ENCODE measurements around the gene MIA2.
"Not testable (repeated sequence)": the region's sequence is repeated elsewhere in the genome, so short reads cannot be mapped to it uniquely, and the experiment has no call there.

MIA2 gene

DNA sequence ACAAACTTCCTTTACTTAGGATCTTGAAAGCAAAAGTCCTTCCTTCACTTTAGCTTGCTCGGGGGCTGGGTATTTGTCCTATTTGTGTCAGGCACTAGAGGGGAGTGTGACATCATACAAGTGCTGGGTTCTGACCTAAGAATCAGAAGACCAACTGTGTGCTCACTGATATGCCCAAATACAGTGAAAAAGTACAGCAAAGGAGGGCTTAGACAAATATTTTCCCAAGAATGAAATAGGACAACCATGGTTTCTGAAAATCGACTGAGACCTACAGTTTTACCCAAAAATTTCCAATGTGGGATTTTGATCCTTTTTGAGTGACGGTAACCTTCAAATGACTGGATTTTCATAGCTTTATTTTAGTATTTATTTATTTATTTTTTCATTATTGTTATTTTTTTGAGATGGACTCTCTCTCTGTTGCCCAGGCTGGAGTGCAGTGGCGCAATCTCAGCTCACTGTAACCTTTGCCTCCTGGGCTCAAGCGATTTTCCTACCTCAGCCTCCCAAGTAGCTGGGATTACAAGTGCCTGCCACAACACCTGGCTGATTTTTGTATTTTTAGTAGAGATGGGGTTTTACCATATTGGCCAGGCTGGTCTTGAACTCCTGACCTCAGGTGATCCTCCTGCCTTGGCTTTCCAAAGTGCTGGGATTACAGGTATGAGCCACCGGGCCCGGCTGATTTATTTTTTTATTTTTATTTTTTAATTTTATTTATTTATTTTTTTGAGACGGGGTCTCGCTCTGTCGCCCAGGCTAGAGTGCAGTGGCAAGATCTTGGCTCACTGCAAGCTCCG, 1.8 kb upstream of the MIA2 start:
- DNase-seq (ENCODE audit: low spot score) = not testable (repeated sequence)

DNA sequence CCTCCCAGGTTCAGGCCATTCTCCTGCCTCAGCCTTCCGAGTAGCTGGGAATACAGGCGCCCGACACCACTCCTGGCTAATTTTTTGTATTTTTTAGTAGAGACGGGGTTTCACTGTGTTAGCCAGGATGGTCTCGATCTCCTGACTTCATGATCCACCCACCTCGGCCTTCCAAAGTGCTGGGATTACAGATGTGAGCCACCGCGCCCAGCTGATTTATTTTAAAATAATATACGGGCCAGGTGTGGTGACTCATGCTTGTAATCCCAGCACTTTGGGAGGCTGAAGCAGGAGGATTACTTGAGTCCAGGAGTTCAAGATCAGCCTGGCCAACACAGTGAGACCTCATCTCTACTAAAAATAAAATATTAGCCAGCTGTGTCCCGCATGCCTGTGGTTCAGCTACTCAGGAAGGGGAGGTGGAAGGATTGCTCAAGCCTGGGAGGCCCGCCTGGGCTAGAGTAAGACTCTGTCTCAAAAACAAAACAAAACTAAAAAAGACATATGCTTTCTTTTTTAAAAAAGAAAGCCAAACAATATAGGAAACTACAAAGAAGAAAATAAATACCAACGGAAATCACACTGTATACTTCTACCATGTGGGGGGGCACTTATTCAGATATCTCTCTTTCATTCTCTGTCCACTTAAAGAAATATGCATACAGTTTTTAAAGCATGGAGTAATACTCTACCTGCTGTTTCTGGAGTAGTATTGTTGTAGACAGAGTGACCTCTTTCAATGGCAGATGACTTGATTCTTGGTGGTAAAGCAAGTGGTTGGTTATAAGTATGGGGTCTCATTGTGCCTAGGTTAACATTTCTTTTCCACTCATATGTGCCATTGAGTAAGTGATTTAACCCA, 930 bp upstream of the MIA2 start:
- no peak for DNase-seq (ENCODE audit: low spot score)

DNA sequence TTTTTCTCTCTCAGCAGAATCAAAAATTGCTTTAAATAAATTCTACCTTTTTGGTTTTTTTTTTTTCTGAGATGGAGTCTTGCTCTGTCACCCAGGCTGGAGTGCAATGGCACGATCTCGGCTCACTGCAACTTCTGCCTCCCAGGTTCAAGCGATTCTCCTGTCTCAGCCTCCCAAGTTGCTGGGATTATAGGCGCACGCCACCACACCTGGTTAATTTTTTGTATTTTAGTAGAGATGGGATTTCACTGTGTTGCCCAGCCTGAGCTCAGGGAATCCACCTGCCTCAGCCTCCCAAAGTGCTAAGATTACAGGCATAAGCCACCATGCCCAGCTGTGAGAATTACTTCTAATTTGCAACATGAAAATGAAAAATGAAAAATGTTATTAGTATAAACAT, 1.3 kb downstream of the MIA2 start:
- DNase-seq (ENCODE audit: low spot score) = not testable (repeated sequence)

DNA sequence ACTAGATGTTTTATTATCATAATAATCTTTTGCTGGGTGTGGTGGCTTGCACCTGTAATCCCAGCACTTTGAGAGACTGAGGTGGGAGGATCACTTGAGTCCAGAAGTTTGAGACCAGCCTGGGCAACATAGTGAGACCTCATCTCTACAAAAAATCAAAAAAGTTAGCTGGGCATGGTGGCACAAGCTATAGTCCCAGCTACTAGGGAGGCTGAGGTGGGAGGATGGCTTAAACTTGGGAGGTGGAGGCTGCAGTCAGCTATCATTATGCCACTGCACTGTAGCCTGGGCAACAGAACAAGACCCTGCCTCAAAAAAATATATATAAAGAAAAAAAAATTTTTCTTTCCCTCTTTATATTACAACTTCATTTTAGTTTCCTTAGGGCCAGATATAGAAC, 1.8 kb downstream of the MIA2 start:
- DNase-seq (ENCODE audit: low spot score) = not testable (repeated sequence)

DNA sequence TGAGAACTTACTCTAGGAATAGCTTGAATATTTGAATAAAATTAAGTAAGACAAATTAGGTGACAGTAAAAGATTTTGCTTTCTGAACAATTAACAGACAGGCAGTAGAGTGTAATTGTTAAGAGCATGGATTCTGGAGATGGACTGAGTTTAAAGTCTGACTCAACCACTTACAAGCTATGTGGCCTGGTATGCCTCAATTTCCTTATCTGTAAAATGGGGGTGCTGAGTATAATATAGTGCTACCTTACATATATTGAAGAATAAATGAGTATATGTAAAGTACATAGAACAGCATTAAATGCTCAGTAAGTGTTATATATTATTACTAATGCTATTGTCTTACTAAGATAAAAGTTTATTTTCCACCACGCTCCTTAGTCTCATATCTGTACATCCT, 7.1 kb downstream of the MIA2 start:
- no peak for DNase-seq (ENCODE audit: low spot score)

DNA sequence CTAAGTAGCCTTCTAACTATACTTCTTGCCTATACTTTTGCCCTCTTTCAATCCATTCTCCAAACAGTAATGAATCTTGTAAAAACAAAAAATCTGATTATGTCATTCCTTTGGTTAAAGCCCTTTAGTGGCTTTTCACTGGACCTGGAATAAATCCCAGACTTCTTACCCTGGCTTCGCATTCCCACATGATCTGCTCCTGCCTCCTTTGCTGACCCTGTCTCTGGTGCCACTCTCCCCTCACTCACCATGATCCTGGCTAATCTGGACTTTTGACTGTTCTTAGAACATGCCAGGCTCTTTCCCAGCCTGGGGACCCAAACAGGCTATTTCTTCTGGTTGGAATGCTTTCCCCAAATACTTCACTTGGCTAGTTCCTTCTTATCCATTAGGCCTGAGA, 7.9 kb downstream of the MIA2 start:
- no peak for DNase-seq (ENCODE audit: low spot score)

DNA sequence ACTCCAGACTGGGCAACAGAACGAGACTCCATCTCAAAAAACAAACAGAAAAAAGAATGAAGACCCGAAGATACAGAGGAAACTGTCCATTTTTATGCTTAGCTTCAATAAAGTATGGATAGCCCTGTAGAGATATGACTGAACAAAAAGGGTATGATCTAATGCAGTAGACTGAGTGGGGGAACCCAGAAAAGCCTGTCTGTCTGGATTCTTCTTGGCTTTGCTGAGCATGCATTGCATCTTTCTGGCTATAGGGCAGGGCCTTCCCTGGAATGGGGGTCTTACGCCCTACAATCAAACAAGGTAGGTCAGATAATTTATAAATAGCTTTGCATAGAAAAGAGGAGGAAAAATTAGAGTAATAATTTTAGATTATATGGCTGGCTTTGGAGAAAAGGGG, 10.1 kb downstream of the MIA2 start:
- no peak for DNase-seq (ENCODE audit: low spot score)

DNA sequence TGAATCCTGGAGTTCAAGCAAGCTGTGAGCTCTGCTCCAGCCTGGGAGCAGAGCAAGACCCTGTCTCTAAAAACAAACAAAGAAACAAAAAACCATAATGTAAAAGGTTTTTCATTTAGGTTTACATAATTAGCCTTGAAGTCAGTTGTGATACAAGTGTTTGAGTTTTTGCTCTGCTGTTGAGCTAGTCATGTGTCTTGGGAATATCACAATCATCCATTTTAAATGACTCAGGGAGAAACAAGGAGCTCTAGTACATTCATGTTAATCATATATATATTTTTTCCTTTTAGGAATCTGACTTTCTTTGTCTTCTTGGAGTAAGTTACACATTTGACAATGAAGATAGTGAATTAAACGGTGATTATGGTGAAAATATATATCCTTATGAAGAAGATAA, 12.9 kb downstream of the MIA2 start:
- no peak for DNase-seq (ENCODE audit: low spot score)

DNA sequence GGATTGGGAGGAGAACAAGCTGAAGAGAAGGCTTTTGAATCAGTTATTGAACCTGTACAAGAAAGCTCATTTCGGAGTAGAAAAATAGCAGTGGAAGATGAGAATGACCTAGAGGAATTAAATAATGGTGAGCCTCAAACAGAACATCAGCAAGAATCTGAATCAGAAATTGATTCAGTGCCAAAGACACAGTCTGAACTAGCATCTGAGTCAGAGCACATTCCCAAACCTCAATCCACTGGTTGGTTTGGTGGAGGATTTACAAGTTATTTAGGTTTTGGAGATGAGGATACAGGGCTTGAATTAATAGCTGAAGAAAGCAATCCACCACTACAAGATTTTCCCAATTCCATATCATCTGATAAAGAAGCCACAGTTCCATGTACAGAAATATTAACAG, 13.5 kb downstream of the MIA2 start:
- no peak for DNase-seq (ENCODE audit: low spot score)

DNA sequence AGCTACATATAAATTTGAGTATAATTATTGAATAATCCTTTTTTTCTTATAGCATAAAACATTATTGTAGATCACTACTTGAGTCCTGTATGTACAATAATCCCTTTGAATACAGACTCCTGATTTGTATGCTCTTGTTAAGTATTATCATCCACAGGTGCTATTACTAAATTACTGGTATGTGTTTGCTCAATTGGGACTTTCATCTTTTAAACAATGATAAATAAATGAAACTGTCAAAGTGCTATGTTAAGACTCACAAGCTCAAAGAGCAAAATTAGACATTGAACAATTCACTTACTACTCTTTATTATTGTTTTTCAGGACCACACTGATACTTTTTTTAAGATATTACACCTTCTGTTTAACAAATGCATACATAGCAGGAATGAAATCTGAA, 17.8 kb downstream of the MIA2 start:
- DNase-seq (ENCODE audit: low spot score) = no peak

DNA sequence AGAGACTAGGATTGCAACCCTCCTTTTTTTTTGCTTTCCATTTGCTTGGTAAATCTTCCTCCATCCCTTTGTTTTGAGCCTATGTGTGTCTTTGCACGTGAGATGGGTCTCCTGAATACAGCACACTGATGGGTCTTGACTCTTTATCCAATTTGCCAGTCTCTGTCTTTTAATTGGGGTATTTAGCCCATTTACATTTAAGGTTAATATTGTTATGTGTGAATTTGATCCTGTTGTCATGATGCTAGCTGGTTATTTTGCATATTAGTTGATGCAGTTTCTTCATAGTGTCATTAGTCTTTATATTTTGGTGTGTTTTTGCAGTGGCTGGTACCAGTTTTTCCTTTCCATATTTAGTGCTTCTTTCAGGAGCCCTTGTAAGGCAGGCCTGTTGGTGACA, 23.7 kb downstream of the MIA2 start:
- not testable (repeated sequence) for DNase-seq (ENCODE audit: low spot score)

DNA sequence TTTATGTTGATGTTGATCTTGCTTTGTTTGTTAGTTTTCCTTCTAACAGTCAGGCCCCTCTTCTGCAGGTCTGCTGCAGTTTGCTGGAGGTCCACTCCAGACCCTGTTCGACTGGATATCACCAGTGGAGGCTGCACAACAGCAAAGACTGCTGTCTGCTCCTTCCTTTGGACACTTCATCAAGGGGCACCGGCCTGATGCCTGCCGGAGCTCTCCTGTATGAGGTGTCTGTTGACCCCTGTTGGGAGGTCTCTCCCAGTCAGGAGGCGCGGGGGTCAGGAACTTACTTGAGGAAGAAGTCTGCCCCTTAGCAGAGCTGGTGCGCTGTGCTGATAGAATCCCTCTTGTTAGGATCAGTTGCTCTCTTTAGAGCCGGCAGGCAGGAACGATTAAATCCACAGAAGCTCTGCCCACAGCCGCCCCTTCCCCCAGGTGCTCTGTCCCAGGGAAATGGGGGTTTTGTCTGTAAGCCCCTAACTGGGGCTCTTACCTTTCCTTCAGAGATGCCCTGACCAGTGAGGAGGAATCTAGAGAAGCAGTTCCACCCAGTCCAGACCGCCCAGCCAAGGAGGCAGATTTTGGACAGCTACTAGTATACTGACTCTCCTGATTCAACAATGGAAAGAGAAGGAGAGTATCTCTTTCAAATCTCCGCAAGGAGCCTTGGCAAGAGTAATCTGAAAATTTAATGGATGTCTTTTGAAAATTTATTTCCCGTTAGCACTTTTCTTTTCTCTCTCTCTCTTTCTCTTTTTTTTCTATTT, 25.2 kb downstream of the MIA2 start:
- DNase-seq (ENCODE audit: low spot score) = no peak

DNA sequence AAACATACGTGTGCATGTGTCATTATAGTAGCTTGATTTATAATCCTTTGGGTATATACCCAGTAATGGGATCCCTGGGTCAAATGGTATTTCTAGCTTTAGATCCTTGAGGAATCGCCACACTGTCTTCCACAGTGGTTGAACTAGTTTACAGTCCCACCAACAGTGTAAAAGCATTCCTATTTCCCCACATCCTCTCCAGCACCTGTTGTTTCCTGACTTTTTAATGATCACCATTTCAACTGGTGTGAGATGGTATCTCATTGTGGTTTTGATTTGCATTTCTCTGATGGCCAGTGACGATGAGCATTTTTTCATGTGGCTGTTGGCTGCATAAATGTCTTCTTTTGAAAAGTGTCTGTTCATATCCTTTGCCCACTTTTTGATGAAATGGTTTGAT, 26.4 kb downstream of the MIA2 start:
- not testable (repeated sequence) for DNase-seq (ENCODE audit: low spot score)

DNA sequence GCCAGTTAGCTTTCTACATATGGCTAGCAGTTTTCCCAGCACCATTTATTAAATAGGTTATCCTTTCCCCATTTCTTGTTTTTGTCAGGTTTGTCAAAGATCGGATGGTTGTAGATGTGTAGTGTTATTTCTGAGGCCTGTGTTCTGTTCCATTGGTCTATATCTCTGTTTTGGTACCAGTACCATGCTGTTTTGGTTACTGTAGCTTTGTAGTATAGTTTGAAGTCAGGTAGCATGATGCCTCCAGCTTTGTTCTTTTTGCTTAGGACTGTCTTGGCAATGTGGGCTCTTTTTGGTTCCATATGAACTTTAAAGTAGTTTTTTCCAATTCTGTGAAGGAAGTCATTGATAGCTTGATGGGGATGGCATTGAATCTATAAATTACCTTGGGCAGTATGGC, 28.5 kb downstream of the MIA2 start:
- not testable (repeated sequence) for DNase-seq (ENCODE audit: low spot score)

DNA sequence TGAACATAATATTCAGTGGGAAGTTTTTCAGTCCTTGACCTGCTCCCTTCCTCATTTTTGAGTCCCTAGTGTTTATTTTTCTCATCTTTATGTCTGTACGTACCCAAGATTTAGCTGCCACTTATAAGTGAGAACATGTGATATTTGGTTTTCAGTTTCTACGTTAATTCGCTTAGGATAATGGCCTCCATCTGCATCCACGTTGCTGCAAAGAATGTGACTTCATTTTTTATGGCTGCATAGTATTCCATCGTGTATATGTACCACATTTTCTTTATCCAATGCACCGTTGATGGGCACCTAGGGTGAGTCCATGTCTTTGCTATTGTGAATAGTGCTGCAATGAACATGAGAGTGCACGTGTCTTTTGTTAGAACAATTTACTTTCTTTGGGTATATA, 30.3 kb downstream of the MIA2 start:
- DNase-seq (ENCODE audit: low spot score) = no peak

DNA sequence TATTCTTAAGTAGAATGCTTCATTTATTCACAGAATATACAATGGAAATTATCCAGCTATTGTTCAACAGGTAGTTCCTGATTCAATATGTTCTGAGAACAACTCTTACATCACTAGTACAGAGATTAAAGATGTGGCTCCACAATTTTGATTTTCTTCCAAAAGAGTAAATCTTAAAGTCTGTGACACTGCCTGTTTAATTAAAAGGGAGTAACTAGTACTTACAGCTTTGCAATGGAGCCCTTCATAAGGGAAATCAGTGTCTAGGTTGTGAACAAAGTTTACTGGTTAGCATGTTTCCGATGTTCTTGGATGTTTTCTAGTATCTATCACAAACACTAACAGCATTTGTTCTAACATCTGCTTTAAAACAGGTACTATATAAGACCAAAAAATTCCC, 30.8 kb downstream of the MIA2 start:
- no peak for DNase-seq (ENCODE audit: low spot score)

DNA sequence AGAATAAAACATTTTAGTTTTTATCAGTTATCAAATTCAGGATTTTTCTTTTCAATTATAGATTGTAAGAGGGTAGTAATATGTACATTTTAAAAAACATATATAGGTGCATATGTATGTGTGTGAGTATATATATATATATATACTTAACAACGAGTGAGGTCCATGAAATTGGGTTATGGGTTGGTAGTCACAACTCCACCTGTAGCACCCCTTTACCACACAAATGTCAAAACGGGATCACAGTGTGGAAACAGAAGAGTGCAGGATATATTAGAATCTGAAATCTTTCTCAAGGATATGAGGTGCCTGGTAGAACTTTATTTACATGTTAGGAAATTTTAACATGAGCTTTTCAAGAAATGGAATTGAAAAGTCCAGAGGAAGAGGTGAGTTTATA, 31.3 kb downstream of the MIA2 start:
- DNase-seq (ENCODE audit: low spot score) = no peak

DNA sequence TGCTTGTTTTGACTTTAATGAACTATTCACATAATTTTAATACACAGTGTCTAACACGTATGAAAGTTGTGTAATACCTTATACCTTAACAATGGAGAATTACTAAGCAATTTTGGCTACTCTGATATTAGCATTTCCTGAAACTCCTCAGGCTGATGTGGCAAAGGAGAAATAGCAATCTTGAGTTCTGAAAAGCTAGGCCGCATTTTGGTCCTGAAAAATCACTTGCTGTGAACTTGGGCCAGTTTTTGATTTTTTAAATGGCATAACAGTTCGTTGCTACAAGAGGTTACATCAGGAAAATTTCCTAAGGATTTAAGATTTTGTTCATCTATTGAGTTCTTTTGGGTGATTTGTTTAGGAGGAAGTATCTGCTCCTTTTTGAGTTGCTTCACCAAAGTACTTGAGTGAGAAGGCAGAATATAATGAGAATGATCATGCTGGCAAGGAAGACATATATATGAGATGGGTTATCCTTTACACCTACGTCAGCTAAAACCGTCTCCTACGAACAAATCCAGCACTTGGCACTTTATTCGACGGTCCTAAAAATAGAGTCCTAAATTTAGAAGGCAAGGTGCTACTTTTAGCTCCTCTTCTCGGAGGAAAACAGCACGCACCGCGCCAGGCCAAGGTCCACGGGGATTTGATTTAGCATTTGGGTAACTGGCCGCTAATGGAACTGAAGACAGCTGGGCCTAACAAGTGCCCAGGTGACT, 32.2 kb downstream of the MIA2 start:
- DNase-seq (ENCODE audit: low spot score) = peak; percentile 24

DNA sequence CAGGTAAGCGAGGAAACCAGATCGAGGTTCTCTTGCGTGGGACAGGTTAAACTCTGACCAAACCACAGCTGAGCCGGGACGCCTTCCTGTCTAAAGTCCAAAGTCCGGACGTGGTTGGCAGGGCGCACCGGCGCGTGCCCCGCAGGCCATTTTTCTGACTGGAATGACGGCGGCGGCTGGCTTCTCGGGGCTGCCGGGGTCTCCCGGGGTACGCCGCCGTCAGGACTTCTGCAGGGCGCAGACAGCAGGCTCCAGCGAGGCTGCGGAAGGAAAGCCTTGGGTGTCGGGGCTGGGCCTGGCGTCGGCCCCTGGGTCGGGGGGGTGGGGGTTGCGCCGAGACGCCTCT, 32.8 kb downstream of the MIA2 start:
- no peak for DNase-seq (ENCODE audit: low spot score)

DNA sequence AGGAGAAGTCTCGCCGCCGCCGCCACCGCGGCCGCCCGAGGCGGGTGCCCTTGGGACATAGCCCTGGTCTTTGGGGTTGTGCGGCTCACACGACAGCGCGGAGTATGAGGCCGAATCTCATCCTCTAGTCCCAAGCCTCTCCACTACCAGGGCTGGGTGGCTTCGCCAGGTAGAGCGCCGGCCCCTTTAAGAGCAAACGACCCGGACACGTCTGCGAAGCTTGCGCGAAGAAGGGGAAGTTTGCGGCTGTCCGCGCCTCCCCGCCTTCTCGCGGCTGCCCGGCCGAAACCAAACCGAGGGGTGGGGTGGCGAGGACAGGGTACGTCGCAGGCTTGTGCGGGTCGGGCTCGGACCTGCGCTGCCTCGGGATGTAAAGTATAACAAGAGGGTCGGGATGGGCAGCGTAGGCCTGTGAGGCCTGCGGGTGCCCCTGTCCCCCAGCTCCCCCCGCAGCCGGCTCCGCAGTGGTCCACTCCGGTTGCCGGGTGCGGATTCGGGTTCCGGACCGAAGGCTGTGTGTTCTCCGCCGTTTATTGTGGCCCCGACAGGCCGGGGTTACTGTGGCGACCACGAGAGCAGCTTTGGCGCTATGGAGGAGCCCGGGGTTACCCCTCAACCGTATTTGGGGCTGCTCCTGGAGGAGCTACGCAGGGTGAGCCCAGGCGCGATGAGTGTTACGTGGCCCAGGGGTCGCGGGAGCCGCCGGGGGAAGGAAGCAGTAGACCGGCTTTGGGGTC, 33.3 kb downstream of the MIA2 start:
- peak; percentile 84 for DNase-seq (ENCODE audit: low spot score)

DNA sequence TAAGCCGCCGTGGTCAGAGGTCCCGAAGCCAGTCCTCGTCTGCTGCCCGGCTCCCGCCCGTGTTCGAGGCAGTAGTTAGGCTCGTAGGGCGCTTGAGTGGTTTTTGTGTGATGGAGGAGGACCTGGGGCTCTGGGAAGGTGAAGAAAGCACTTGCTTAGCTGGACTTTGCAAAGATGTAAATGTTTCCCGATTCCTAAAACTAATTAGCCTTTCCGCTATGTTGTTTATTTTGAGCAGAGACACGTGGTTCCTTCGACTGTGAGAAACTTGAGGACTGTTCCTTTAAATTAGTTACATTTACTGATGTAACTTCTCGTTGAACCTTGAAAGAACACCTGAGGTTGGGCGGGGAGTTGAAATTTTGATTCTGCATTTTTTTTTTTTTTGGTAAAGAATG, 33.9 kb downstream of the MIA2 start:
- peak; percentile 18 for DNase-seq (ENCODE audit: low spot score)
